Stimulated activated CD8-positive, alpha-beta memory T cell treated with anti-CD3 and anti-CD28 coated beads, Interleukin-4, amount 100 ng/mL, for 4 hours (primary cell): Measurements from ENCODE around the gene PTGER2.
A peak's percentile ranks its signal among the peaks of the same experiment; 100 is the strongest.

Experiments
- DNase-seq, 2 donors: peaks; one replicate each; pipeline ENCODE4 v3.0.0-alpha.2; 2020; ENCODE audit warnings: low read depth in 2 of 2, low spot score in 1 of 2

PTGER2 gene

GRCh38 chr14:52304248-52304904 lies 9.7 kb upstream of the PTGER2 start:
- DNase-seq, result no peak

GRCh38 chr14:52305014-52305413 lies 9.1 kb upstream of the PTGER2 start:
- no peak for DNase-seq

GRCh38 chr14:52307376-52307775 lies 6.7 kb upstream of the PTGER2 start:
- no peak for DNase-seq

GRCh38 chr14:52307905-52308304 lies 6.2 kb upstream of the PTGER2 start:
- no peak for DNase-seq

- DNase-seq, result no peak
Measured at GRCh38 chr14:52310541-52310940, 3.6 kb upstream of the PTGER2 start.

GRCh38 chr14:52312931-52313355 lies 1.2 kb upstream of the PTGER2 start:
- no peak for DNase-seq

GRCh38 chr14:52313462-52313861 lies 650 bp upstream of the PTGER2 start:
- DNase-seq, result no peak

GRCh38 chr14:52314595-52315354 lies 663 bp downstream of the PTGER2 start:
- peak in 1 of 2 donors; percentile 12 for DNase-seq

GRCh38 chr14:52315355-52315718 lies 1.2 kb downstream of the PTGER2 start:
- no peak for DNase-seq

GRCh38 chr14:52318062-52318461 lies 4.0 kb downstream of the PTGER2 start:
- DNase-seq, result no peak

- no peak for DNase-seq
Measured at GRCh38 chr14:52318826-52319645, 4.9 kb downstream of the PTGER2 start.

- no peak for DNase-seq
Measured at GRCh38 chr14:52319919-52320318, 5.8 kb downstream of the PTGER2 start.

- no peak for DNase-seq
Measured at GRCh38 chr14:52325126-52325525, 11.0 kb downstream of the PTGER2 start.

GRCh38 chr14:52325630-52326029 lies 11.5 kb downstream of the PTGER2 start:
- no peak for DNase-seq

- no peak for DNase-seq
Measured at GRCh38 chr14:52327374-52328226, 13.5 kb downstream of the PTGER2 start.

GRCh38 chr14:52328276-52328675 lies 14.2 kb downstream of the PTGER2 start:
- DNase-seq, result no peak

GRCh38 chr14:52329678-52330369 lies 15.7 kb downstream of the PTGER2 start:
- DNase-seq, result no peak

- no peak for DNase-seq
Measured at GRCh38 chr14:52332269-52332668, 18.2 kb downstream of the PTGER2 start.

- DNase-seq, result no peak
Measured at GRCh38 chr14:52333108-52333507, 19.0 kb downstream of the PTGER2 start.
